HepG2 (cell line): ENCODE measurements around the gene EIF5. TPM values are rescaled to one million over a fixed set of nuclear protein-coding genes. Genes with fewer than 3 reads are reported as not detected.

Source experiments
- ATAC-seq: fragments of 200-7000 bp; cut with Tn5 transposase; 3 replicates; pipeline ENCODE4 v1.9.1; 2020; ENCODE audit warnings: mild to moderate bottlenecking, moderate library complexity
- BruUV-seq: library from RNA; stranded (reverse); fragments of 400-500 nt; replicated peaks from 2 replicates; lab custom pipeline; 2021; lab: Mats Ljungman, UMichigan
- CTCF ChIA-PET: fragments of 300-600 bp; formaldehyde crosslinking; extraction: SDS; loops from one replicate; lab custom pipeline; 2021; ENCODE audit warnings: low total read pairs, inconsistent platforms, low intra/inter-chr PET ratio; lab: Yijun Ruan, JAX
- POLR2A ChIA-PET: fragments of 350-600 bp; sonication (Branson Sonifier 250); formaldehyde crosslinking; loops from one replicate; lab custom pipeline; 2020; ENCODE audit warnings: antibody characterized with exemption, inconsistent platforms; lab: Yijun Ruan, JAX
- DNase-seq: peaks from one replicate; pipeline ENCODE4 v3.0.0-alpha.2; 2015; ENCODE audit warnings: low spot score
- FAIRE-seq: peaks from 3 replicates; lab custom pipeline; 2011; peaks lifted over from hg19 to GRCh38; lab: Jason Lieb, UNC
- H2AFZ ChIP-seq: one replicate; pipeline ENCODE4 v1.6.1; 2011; ENCODE audit warnings: low read length, inconsistent platforms
- H3K27ac ChIP-seq: fragments of 300-600 bp; 3 replicates; pipeline ENCODE4 v1.8.0; 2011; ENCODE audit warnings: mixed run types, mild to moderate bottlenecking, mixed read lengths, low read length, inconsistent platforms; ENCODE audit not compliant: insufficient read depth; ENCODE audit errors: extremely low read length
- H3K27me3 ChIP-seq, 2 experiments: fragments of 200-600 bp in 1 of 2; 2 replicates in 1 of 2; 3 replicates in 1 of 2; pipeline versions ENCODE4 v1.6.0 to v1.8.0; 2011; ENCODE audit warnings: low read length in 2 of 2, mild to moderate bottlenecking in 2 of 2, moderate library complexity in 2 of 2, inconsistent platforms in 1 of 2; ENCODE audit not compliant: insufficient read depth in 2 of 2, control insufficient read depth in 1 of 2
- H3K36me3 ChIP-seq, 2 experiments: fragments of 200-600 bp in 1 of 2; replicated peaks in 1 of 2; 2 replicates in 1 of 2; 3 replicates in 1 of 2; pipeline versions ENCODE4 v1.5.1 to v1.8.0; 2011; ENCODE audit warnings: low read length in 2 of 2, inconsistent platforms in 1 of 2; ENCODE audit not compliant: insufficient read depth in 2 of 2, control insufficient read depth in 1 of 2
- H3K4me1 ChIP-seq: 2 replicates; pipeline ENCODE4 v1.5.1; 2012; ENCODE audit warnings: low read length, inconsistent platforms; ENCODE audit not compliant: insufficient read depth
- H3K4me2 ChIP-seq: 2 replicates; pipeline ENCODE4 v1.6.0; 2011; ENCODE audit warnings: low read depth, low read length, inconsistent platforms
- H3K4me3 ChIP-seq, 3 experiments: fragments of 200-600 bp in 1 of 3; sonication (generic), shearing (Covaris generic) in 1 of 3; replicated peaks in 1 of 3; 2 replicates each; pipeline ENCODE4 v1.5.1; 2011 to 2016; ENCODE audit warnings: low read length in 3 of 3, inconsistent platforms in 2 of 3, low read depth in 2 of 3, mild to moderate bottlenecking in 2 of 3, control low read depth in 1 of 3, mixed read lengths in 1 of 3; ENCODE audit not compliant: insufficient read depth in 1 of 3
- H3K79me2 ChIP-seq: one replicate; pipeline ENCODE4 v1.6.1; 2011; ENCODE audit warnings: low read length, inconsistent platforms; ENCODE audit not compliant: insufficient read depth
- H3K9ac ChIP-seq: 2 replicates; pipeline ENCODE4 v1.6.0; 2011; ENCODE audit warnings: mild to moderate bottlenecking, low read depth, low read length, inconsistent platforms; ENCODE audit not compliant: insufficient read depth
- H3K9me3 ChIP-seq: 2 replicates; pipeline ENCODE4 v1.5.1; 2012; ENCODE audit warnings: mild to moderate bottlenecking, low read length
- H4K20me1 ChIP-seq: 2 replicates; pipeline ENCODE4 v1.6.0; 2011; ENCODE audit warnings: inconsistent platforms, mild to moderate bottlenecking, low read length, moderate library complexity; ENCODE audit not compliant: insufficient read depth
- HDAC2 ChIP-seq: sonication (generic); formaldehyde crosslinking; IDR thresholded peaks from 2 replicates; pipeline ENCODE4 v1.4.0; 2020; ENCODE audit warnings: missing genetic modification reagents
- MXI1 ChIP-seq: IDR thresholded peaks from 3 replicates; pipeline ENCODE4 v1.6.1; 2012; ENCODE audit warnings: low read depth, low read length, inconsistent platforms, borderline replicate concordance
- RAD21 ChIP-seq: fragments of 450-650 bp; formaldehyde crosslinking; IDR thresholded peaks from 2 replicates; pipeline ENCODE4 v1.5.0; 2020; ENCODE audit warnings: mild to moderate bottlenecking
- SALL1 ChIP-seq: sonication (generic); formaldehyde crosslinking; IDR thresholded peaks from 2 replicates; pipeline ENCODE4 v1.8.0; 2022; ENCODE audit warnings: mild to moderate bottlenecking, missing genetic modification reagents
- SNAI1 ChIP-seq: sonication (generic); formaldehyde crosslinking; IDR thresholded peaks from 2 replicates; pipeline ENCODE4 v1.5.0; 2020; ENCODE audit warnings: mild to moderate bottlenecking, missing genetic modification reagents, borderline replicate concordance
- ZBTB20 ChIP-seq: sonication (generic); formaldehyde crosslinking; IDR thresholded peaks from 2 replicates; pipeline ENCODE4 v1.8.1; 2023; ENCODE audit warnings: missing genetic modification reagents, low read depth, mild to moderate bottlenecking, borderline replicate concordance
- ZBTB21 ChIP-seq: sonication (generic); formaldehyde crosslinking; IDR thresholded peaks from 2 replicates; pipeline ENCODE4 v1.4.0; 2020; ENCODE audit warnings: missing genetic modification reagents
- ZNF558 ChIP-seq: sonication (generic); formaldehyde crosslinking; IDR thresholded peaks from 2 replicates; pipeline ENCODE4 v1.9.0; 2022; ENCODE audit warnings: mild to moderate bottlenecking, missing genetic modification reagents, borderline replicate concordance
- ZNF572 ChIP-seq: sonication (generic); formaldehyde crosslinking; IDR thresholded peaks from 2 replicates; pipeline ENCODE4 v1.5.1; 2020; ENCODE audit warnings: mild to moderate bottlenecking, missing genetic modification reagents
- ZNF816 ChIP-seq: sonication (generic); formaldehyde crosslinking; IDR thresholded peaks from 2 replicates; pipeline ENCODE4 v1.8.0; 2022; ENCODE audit warnings: missing genetic modification reagents, mild to moderate bottlenecking, borderline replicate concordance
- WGBS: methylation state at CpG from one replicate; pipeline ENCODE4 v1.1.6; 2017; ENCODE audit warnings: low lambda C conversion rate; 5-methylcytosine and 5-hydroxymethylcytosine counted together
- in situ Hi-C: cut with HindIII; loops from 2 replicates; pipeline ENCODE4 v1.10.0; 2017; ENCODE audit warnings: low pct_unique_long_range_greater_than_20kb; ENCODE audit not compliant: extremely low pct_ligation_motif_present
- intact Hi-C: fragments of 100-400 bp; cut with micrococcal nuclease; formaldehyde crosslinking; loops from one replicate; pipeline ENCODE4 v1.10.0; 2022; ENCODE audit not compliant: unreplicated experiment
- polyA plus RNA-seq, 8 experiments: library from polyadenylated mRNA; depleted of rRNA in 3 of 8; stranded (reverse) in 7 of 8; unstranded in 1 of 8; fragments of >200 nt; fragmentation: Illumina TruSeq in 4 of 8; extraction: Trizol in 4 of 8; gene quantifications; 2 replicates each; pipeline versions ENCODE4 v1.2.1 to v1.2.3, GENCODE V29; 2011 to 2016; ENCODE audit warnings: low read depth in 4 of 8, missing spikeins in 1 of 8, mixed read lengths in 1 of 8; ENCODE audit not compliant: insufficient read depth in 1 of 8
- total RNA-seq, 5 experiments: library from RNA; depleted of rRNA; stranded (reverse); fragments of >200 nt; fragmentation: Illumina TruSeq; extraction: Trizol; gene quantifications; 2 replicates each; pipeline ENCODE4 v1.2.3, GENCODE V29; 2016; ENCODE audit warnings: low read depth in 1 of 5
- TF ChIP-seq, protein P1 (sequence below): sonication (generic); formaldehyde crosslinking; IDR thresholded peaks from 2 replicates; pipeline ENCODE4 v1.5.1; 2020; ENCODE audit warnings: missing genetic modification reagents, mild to moderate bottlenecking, borderline replicate concordance
- TF ChIP-seq, protein P2 (sequence below): sonication (generic); formaldehyde crosslinking; IDR thresholded peaks from 2 replicates; pipeline ENCODE4 v1.4.0; 2020; ENCODE audit warnings: mild to moderate bottlenecking, missing genetic modification reagents
- TF ChIP-seq, protein P3 (sequence below): sonication (generic); formaldehyde crosslinking; IDR thresholded peaks from 2 replicates; pipeline ENCODE4 v1.4.0; 2020; ENCODE audit warnings: missing genetic modification reagents
- TF ChIP-seq, protein P4 (sequence below): sonication (generic); formaldehyde crosslinking; IDR thresholded peaks from 2 replicates; pipeline ENCODE4 v1.4.0; 2020; ENCODE audit warnings: missing genetic modification reagents, borderline replicate concordance

Gene EIF5
- total and polyA plus RNA-seq, 2 of the 13 experiments (the other 11 are each of a cell fraction or from before 2014, with no cell fraction given): 189 to 281 TPM

DNA sequence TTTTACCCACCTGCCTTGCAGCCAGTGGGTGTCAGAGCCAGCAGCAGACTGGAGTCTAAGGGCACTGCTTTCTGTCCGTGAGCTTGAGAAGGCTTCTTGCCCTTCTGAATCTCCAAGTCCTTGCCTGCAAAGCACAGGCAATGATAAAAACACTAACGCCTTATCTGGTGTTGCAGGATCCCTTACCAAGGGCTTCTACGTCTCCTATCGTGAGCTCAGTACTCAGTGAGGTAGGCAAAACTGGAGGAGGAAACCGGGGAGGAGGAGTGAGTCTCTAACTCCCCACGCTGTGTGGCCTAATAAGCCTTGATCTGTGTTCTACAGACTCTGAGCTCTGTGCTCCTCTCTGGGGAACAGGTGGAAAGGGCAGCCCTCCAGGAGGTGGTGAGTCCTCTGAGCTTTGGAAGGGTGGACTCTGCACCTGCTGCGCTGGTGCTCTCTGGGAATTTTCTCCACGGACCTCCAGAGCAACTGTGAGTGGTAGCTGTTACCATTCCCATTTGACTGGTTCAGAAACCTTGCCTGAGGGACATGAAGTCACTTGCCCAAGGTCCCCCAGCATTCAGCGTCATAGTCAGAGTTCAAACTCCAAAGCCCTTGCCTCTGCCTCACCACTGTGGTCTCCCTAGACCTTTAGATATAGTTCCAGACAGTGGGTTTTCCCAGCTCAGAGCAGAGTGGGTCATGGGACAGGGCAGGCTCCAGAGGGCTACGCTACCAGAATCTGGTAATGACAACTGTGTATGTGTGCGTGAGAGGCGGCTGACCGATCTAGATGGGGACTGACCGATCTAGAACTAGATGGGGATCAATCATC is 44.2 kb downstream of the EIF5 start:
- H3K4me1 ChIP-seq: peaks cover 26% of the 10 kb centered on the region
- no peaks in the 10 kb centered on the region for H3K9me3 ChIP-seq
- ATAC-seq: peak; percentile 83
- peak overlapping the region; percentile 51 for H3K9ac ChIP-seq
- H2AFZ ChIP-seq: peak overlapping the region; percentile 80
- DNase-seq: peak; percentile 52
- ChIA-PET CTCF (no interaction called here), POLR2A (interaction anchor here (0.6 to 2.0 kb wide), 8 partner anchors 9 to 772 kb away, joined by 3 to 21 read pairs (median 5); partner anchors contain the start of gene EIF5)
- BruUV-seq: no TSS peak
- H3K27me3 ChIP-seq: peaks cover 1 to 4% of the 10 kb centered on the region in 2 experiments; a peak in 4 of 5 replicates
- H3K79me2 ChIP-seq: no peaks in the 10 kb centered on the region
- FAIRE-seq: peak; percentile 56
- H3K4me3 ChIP-seq: peak overlapping the region; percentile 26 to 66 (median 45)
- H3K4me2 ChIP-seq: peak overlapping the region; percentile 94
- WGBS: 4% methylated on average over 6 of the region's 14 CpGs
- intact Hi-C loops: no loop called here
- H3K36me3 ChIP-seq: no peaks in the 10 kb centered on the region
- H3K27ac ChIP-seq: peak overlapping the region; percentile 50
- no peaks in the 10 kb centered on the region for H4K20me1 ChIP-seq
- in situ Hi-C loops: no loop called here
- TF ChIP-seq ZNF572 (CRISPR knock-in tag): 0 out of 2 replicates have a peak, but pooled peaks have one; percentile 9
- TF ChIP-seq, protein P1, sequence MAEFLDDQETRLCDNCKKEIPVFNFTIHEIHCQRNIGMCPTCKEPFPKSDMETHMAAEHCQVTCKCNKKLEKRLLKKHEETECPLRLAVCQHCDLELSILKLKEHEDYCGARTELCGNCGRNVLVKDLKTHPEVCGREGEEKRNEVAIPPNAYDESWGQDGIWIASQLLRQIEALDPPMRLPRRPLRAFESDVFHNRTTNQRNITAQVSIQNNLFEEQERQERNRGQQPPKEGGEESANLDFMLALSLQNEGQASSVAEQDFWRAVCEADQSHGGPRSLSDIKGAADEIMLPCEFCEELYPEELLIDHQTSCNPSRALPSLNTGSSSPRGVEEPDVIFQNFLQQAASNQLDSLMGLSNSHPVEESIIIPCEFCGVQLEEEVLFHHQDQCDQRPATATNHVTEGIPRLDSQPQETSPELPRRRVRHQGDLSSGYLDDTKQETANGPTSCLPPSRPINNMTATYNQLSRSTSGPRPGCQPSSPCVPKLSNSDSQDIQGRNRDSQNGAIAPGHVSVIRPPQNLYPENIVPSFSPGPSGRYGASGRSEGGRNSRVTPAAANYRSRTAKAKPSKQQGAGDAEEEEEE (CRISPR knock-in tag): no peak
- no peak for TF ChIP-seq ZNF816 (CRISPR knock-in tag)
- TF ChIP-seq RAD21 (CRISPR knock-in tag): no peak
- TF ChIP-seq, protein P2, sequence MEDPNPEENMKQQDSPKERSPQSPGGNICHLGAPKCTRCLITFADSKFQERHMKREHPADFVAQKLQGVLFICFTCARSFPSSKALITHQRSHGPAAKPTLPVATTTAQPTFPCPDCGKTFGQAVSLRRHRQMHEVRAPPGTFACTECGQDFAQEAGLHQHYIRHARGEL (CRISPR knock-in tag): no peak
- no peak for TF ChIP-seq ZNF558
- peak; percentile 58 for TF ChIP-seq SALL1 (CRISPR knock-in tag)
- TF ChIP-seq HDAC2: 0 out of 2 replicates have a peak, but pooled peaks have one; percentile 35
- peak; percentile 25; the same call in 1 of the 3 replicates for TF ChIP-seq MXI1
- TF ChIP-seq, protein P3, sequence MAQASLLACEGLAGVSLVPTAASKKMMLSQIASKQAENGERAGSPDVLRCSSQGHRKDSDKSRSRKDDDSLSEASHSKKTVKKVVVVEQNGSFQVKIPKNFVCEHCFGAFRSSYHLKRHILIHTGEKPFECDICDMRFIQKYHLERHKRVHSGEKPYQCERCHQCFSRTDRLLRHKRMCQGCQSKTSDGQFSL (CRISPR knock-in tag): no peak
- no peak for TF ChIP-seq SNAI1 (CRISPR knock-in tag)
- peak; percentile 90 for TF ChIP-seq ZBTB21
- TF ChIP-seq, protein P4, sequence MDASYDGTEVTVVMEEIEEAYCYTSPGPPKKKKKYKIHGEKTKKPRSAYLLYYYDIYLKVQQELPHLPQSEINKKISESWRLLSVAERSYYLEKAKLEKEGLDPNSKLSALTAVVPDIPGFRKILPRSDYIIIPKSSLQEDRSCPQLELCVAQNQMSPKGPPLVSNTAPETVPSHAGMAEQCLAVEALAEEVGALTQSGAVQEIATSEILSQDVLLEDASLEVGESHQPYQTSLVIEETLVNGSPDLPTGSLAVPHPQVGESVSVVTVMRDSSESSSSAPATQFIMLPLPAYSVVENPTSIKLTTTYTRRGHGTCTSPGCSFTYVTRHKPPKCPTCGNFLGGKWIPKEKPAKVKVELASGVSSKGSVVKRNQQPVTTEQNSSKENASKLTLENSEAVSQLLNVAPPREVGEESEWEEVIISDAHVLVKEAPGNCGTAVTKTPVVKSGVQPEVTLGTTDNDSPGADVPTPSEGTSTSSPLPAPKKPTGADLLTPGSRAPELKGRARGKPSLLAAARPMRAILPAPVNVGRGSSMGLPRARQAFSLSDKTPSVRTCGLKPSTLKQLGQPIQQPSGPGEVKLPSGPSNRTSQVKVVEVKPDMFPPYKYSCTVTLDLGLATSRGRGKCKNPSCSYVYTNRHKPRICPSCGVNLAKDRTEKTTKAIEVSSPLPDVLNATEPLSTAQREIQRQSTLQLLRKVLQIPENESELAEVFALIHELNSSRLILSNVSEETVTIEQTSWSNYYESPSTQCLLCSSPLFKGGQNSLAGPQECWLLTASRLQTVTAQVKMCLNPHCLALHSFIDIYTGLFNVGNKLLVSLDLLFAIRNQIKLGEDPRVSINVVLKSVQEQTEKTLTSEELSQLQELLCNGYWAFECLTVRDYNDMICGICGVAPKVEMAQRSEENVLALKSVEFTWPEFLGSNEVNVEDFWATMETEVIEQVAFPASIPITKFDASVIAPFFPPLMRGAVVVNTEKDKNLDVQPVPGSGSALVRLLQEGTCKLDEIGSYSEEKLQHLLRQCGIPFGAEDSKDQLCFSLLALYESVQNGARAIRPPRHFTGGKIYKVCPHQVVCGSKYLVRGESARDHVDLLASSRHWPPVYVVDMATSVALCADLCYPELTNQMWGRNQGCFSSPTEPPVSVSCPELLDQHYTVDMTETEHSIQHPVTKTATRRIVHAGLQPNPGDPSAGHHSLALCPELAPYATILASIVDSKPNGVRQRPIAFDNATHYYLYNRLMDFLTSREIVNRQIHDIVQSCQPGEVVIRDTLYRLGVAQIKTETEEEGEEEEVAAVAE (CRISPR knock-in tag): no peak
- TF ChIP-seq ZBTB20 (CRISPR knock-in tag): no peak
